Renal pelvis (tissue), 4 donors: ENCODE data around the gene CAGE1. TPM values are rescaled to one million over a fixed set of nuclear protein-coding genes. Genes with fewer than 3 reads are reported as not detected.
"Not testable (repeated sequence)": the region's sequence is repeated elsewhere in the genome, so short reads cannot be mapped to it uniquely, and the experiment has no call there.

ENCODE experiments used
- DNase-seq: peaks from one replicate; pipeline ENCODE4 v3.0.0-alpha.2; 2013
- polyA plus RNA-seq, 3 donors: library from polyadenylated mRNA; unstranded; fragments of 120-200 nt; gene quantifications; one replicate each; pipeline ENCODE4 v1.2.1, GENCODE V29; 2013; ENCODE audit not compliant: insufficient read length in 3 of 3

CAGE1 gene
- polyA plus RNA-seq, 3 donors: 0.06 to 0.12 (median 0.10) TPM

DNA sequence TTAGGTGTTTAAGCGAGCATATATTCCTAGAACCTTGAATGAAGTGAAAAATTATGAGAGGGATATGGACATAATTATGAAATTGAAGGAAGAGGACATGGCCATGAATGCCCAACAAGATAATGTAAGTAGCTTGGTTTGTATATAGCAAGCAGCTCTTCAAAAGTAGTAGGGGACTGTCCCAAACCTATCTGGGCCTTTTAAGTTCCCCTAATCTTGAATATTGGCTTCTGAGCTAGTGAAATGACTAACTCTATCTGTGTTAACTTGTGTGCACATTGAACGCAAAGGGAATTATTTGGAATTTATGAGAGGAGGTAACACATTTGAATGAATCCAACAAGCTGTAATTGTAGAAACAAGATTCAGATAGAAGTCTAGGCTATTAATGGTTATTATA lies 21.8 kb upstream of the CAGE1 start:
- no peak for DNase-seq

DNA sequence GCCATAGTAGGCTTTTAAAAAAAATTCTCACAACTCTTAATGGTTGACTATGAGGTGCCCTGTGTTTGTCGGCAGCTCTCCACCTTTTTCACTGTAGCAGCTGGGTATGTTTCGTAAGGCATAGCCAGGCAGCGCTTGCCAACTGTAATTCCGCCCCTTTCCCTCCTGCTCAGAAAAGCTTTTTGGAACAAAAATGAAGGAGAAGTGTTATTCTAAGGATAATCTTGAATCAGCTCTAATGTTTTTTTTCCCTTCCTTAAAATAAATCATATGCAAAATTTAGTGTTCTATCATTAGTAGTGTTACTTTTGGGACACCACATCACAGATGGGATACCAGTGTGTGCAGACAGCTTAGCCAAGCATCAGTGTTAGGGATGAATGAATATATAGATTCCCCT lies 21.3 kb upstream of the CAGE1 start:
- no peak for DNase-seq

DNA sequence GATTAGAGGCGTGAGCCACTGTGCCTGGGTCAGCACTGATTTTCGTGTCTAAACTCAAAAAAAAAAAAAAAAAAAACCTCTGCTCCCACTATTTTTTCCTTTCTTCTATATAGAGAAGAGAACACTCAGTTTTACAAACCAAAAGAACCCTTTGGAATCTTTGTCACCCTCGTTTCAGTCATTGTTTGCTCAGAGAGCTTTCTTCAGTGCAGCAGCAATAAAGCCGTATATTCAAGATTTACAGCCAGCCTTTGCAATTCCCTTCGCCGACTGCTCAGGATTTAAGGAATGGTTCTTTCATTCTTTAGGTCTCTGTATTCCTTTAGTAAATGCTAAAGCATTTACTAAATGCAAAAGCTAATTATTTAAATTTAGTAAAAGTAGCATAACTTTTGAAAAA lies 20.2 kb upstream of the CAGE1 start:
- DNase-seq: no peak

DNA sequence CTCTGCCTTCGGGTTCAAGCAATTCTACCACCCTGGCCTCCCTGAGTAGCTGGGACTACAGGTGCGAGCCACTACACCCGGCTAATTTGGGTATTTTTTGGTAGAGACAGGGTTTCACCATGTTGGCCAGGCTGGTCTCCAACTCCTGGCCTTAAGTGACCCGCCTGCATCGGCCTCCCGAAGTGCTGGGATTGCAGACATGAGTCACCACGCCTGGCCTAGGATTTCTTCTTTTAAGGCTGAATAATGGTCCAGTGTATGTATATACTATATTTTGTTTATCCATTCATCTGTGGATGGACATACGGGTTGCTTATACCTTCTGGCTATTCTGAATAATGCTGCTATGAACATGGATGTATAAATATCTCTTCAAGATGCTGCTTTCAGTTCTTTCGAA lies 17.2 kb upstream of the CAGE1 start:
- DNase-seq: no peak

DNA sequence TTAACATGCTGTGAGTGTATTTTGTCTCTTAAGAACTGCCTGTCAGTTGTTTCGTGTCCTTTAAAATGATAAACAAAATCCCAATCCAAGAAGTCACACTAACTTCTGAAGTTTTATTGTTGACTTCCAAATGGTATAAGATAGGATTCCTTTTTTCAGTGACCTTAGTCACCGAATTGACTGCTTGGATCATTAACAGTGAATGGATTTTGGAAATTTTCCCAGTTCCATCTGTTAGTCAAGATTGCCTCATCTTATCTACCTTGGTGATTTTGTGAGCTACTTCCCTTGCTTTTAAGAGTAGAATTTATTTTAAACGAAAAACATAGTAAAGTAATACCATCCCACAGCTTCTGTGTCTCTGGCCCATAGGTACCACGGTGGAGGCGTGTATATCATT lies 15.0 kb upstream of the CAGE1 start:
- DNase-seq: no peak

DNA sequence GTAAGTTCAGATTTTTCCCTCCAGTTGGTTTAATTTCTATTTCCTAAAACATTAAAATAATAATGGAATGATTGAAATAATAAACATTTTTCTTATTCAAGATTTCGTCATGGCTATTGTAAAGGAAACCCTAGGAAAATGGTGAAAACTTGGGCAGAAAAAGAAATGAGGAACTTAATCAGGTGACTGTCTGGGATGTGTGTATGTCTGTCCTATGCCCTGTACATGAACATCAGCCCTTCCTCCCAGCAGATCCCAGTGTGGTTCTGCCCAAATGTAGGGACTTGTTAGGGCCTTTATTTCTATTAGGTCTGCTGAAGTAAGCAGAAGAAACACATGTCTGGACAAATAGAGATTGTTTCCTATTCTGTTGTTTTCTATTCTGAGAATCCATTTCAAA lies 13.2 kb upstream of the CAGE1 start:
- DNase-seq: no peak

DNA sequence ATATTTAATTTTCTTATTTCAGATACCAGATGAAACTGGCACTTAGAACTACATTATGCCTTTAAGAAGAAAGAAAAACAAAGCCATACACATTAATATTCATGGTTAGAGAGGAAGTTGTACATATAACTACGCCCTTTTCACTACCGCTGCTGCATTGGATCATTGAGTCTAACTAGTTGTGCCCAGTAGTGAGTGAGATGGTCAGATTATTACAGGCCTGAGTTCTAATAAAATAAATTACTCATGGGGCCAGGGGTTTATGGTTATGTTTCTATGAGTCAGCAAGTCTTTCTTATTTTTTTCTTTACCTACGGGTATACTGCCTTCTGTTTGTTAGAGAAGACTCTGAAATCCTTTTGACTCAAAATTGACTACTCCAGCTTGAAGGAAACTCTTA lies 11.5 kb upstream of the CAGE1 start:
- no peak for DNase-seq

DNA sequence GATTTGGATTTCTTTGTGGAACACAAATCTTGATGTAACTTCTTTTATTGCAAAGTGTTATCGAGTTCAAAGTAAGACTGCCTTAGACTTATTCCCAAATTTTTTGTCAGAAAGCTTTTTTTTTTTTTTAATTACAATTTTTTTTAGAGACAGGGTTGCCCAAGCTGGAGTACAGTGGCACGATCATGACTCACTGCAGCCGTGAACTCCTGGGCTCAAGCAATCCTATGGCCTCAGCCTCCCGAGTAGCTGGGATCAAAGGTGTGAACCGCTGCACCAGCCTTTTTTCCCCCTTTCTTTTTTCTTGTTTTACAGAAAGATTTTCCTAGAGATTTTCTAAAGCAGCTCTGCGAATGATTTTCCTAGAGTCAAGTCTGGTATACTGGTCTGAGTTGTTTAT lies 2.9 kb upstream of the CAGE1 start:
- DNase-seq: no peak

DNA sequence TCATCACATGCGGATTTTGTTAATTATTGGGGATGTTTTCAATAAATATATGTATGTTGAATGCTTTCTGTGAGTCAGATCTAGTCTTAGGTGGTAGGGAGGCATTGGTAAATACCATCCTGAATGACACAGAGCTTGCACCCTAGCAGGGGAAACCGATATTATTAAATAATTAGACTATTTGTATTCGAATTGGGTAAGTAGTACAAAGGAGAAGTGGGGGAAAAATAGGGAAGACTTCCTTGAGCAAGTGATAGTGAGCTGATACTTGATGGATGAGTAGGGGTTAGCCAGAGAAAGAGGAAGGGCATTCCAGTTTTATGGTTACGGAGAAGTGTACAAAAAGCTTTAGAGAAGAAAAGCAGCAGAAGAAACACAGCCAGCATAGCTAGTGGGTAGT lies 1.6 kb upstream of the CAGE1 start:
- DNase-seq: no peak

DNA sequence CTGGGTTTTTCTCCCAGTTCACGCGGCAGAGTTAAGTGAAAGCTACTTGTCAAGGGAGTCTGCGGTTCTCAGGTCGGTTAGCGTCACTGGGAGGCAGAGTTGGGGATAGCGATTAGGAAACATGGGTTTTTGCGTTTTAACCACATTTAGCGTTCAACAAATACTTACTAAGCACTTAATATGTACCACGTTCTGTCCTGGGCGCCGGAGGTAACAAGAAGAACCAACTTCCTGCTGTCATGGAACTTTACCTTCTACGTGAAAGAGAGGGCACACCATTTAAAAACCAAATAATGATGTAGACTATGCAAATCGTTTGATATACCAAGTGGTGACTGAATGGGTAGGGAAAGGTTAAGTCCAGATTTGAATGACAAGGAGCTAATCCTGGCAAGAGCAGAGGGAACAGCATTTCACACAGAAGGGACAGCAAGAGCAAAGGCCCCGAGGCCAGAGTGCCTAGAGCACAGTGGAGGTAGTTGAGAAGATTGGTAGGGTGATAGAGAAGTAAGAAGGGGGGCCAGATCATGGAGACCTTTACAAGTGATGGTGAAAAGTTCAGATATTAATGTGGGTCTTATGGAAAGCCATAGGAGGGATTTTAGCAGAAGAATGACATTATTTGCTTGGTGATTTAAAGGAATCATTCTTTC lies 810 bp upstream of the CAGE1 start:
- no peak for DNase-seq

DNA sequence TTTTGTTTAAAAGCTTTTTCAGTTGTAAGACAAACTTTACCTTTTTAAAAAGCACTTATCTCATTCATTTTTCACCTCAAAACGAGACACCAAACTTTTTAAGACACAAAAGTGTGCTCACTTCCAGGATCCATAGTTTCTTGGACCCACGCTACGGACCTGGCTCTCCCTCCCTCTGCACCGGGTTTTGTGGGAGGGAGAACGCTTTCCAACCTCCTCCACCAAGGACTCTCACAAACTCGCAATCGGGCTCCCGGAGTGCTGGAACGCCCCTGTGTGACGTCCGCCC lies 436 bp downstream of the CAGE1 start:
- DNase-seq: no peak

DNA sequence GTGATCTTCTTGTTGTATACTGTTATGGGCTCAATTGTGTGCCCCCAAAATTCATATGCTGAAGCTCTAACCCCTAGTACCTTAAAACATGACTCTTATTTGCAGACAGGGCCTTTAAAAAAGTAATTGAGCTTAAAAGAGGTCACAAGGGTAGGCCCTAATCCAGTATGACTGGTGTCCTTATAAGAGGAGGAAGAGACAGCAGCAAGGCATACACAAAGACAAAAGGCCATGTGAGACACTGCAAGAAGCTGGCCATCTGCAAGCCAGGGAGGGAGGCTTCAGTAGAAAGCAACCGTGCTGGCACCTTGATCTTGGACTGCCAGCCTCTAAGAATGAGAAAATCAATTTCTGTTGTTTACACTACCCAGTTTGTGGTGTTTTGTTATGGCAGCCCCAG lies 8.4 kb downstream of the CAGE1 start:
- DNase-seq: no peak

DNA sequence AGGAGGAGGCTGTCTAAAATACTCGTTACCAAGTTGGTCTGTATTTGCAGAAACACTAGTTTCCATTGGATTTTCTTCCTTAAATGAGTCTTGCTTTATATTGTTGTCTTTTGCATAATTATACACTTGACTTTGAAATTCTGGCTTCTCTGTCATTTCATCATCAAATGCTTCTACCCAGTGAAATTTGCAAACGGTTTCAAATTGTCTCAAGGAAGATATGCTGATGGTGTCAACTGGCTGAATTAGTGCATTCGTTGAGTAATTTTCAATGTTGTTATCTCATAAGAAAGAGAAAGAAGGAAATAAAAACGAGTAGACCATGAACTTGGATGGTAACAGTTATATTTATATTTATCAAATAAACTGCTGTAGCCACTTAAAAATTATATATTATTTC lies 10.8 kb downstream of the CAGE1 start:
- no peak for DNase-seq

DNA sequence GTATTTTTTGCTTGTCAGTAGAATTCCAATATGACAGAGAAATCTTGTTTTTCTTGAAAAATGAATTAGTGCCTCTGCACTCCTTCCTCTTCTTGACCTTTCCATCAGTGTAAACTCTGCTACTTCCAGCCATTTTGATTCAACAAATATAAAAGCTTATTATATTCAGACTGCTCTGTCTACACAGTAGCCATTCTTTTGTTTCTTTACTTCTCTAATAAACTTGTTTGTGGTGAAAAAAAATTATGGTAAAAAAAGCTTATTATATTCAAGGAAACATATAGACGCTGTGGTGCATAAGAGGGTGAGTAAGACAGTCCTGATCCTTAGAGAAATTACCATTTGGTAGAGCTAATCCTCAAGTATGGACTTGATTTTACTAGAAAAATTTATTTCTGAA lies 11.6 kb downstream of the CAGE1 start:
- DNase-seq: no peak

DNA sequence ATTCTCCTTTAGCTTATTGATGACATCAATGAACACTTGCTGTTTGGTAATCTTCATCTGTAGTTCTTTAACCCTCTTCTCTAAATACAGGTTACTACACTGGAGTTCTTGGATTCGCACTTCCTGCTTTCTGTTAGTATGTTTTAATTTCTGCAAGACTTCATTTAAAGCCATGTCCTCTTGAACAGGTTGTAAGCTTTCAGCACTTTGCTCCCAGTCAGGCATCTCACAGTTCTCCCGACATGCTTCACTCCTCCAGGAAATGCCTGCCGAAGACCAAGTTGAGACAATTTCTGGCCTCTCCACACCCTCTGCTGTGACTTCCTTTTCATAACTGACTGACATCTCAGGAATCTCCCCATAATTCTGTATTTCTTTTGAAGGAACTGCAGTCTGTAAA lies 15.8 kb downstream of the CAGE1 start:
- no peak for DNase-seq

DNA sequence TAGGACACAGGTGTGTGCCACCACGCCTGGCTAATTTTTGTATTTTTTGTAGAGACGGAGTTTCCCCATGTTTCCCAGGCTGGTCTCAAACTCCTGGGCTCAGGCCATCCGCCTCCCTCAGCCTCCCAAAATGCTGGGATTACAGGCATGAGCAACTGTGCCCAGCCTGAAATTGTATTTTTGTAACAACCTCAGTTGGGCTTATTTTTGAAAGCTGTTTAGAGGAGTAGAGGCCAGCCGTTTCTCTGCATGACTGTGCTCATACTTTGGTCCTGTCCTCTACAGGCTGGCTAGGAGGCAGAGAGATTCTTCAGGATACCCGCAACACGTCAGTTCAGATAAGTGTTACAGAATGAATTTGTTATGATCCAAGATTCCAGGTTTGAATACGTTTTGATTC lies 22.1 kb downstream of the CAGE1 start:
- no peak for DNase-seq

DNA sequence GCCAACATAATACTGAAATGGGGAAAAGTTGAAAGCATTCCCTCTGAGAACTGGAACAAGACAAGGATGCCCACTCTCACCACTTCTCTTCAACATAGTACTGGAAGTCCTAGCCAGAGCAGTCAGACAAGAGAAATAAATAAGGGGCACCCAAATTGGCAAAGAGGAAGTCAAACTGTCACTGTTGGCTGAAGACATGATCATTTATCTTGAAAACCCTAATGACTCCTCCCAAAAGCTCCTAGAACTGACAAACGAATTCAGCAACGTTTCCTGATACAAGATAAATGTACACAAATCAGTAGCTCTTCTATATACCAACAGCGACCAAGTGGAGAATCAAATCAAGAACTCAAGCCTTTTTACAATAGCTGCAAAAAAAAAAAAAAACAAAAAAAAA lies 37.6 kb downstream of the CAGE1 start:
- not testable (repeated sequence) for DNase-seq

DNA sequence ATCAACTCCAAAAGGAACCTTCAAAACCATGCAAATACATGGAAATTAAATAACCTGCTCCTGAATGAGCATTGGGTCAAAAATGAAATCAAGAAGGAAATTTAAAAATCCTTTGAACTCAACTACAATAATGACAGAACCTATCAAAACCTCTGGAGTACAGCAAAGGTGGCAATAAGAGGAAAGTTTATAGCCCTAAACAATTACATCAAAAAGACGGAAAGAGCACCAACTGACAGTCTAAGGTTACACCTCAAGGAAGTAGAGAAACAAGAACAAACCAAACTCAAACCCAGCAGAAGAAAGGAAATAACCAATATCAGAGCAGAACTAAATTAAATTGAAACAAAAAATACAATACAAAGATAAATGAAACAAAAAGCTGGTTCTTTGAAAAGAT lies 39.0 kb downstream of the CAGE1 start:
- not testable (repeated sequence) for DNase-seq

DNA sequence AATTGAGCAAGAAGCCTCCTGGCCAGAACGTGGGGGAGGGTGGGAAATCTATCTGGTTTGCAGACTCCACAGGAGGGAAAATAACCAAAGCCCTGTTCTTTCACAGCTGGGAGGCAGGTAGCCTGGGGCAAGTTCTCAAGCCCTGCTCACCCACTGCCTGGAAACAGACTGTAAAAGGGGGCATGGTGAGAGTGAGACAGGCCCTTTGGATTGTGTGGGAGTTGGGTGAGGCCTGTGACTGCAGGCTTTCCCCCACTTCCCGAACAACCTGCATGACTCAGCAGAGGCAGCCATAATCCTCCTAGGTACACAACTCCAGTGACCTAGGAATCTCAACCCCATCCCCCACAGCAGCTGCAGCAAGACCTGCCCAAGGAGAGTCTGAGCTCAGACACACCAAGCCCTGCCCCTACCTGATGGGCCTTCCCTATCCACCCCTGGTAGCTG lies 42.0 kb downstream of the CAGE1 start:
- DNase-seq: not testable (repeated sequence)

DNA sequence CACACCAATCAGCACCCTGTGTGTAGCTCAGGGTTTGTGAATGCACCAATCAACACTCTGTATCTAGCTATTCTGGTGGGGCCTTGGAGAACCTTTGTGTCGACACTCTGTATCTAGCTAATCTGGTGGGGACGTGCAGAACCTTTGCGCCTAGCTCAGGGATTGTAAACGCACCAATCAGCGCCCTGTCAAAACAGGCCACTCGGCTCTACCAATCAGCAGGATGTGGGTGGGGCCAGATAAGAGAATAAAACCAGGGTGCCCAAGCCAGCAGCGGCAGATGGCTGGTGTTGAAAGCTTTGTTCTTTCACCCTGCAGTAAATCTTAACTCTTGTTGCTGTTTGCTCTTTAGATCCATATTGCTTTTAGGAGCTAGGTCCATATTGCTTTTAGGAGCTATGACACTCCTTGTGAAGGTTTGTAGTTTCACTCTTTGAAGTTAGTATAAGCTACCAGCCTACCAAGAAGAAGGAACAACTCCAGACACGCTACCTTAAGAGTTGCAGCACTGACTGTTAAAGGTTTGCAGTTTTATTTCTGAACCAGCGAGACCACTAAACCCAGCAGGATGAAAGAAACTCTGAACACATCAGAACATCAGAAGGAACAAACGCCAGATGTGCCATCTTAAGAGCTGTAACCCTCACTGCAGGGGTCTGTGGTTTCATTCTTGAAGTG lies 44.6 kb downstream of the CAGE1 start:
- DNase-seq: not testable (repeated sequence)

DNA sequence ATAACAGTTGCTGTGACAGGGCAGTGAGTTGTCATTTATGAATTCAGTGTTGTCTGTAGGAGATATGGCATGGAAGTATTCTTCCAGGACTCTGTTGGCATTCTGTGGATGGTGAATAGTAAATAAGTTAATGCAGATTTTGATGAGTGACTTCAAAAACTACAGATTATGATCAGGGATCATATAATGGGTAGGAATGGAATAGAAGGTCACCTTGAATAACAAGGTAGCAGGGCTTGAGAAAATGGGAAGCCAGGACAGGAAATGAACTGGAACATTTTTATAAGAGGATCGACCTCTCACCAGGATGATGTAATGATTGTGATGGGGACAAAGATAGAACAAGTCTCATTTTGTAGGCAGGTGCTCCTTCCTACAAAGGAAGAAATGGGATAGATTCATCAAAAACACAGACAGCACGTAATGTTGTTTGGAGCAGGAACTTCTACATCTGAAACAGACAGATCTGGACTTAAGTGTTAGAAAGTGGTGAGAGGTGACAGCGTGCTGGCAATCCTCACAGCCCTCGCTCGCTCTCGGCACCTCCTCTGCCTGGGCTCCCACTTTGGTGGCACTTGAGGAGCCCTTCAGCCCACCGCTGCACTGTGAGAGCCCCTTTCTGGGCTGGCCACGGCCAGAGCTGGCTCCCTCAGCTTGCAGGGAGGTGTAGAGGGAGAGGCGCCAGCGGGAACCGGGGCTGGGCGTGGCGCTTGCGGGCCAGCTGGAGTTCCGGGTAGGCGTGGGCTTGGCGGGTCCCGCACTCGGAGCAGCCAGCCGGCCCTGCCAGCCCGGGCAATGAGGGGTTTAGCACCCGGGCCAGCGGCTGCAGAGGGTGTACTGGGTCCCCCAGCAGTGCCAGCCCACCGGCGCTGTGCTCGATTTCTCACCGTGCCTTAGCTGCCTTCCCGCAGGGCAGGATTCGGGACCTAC lies 45.7 kb downstream of the CAGE1 start:
- DNase-seq: no peak

DNA sequence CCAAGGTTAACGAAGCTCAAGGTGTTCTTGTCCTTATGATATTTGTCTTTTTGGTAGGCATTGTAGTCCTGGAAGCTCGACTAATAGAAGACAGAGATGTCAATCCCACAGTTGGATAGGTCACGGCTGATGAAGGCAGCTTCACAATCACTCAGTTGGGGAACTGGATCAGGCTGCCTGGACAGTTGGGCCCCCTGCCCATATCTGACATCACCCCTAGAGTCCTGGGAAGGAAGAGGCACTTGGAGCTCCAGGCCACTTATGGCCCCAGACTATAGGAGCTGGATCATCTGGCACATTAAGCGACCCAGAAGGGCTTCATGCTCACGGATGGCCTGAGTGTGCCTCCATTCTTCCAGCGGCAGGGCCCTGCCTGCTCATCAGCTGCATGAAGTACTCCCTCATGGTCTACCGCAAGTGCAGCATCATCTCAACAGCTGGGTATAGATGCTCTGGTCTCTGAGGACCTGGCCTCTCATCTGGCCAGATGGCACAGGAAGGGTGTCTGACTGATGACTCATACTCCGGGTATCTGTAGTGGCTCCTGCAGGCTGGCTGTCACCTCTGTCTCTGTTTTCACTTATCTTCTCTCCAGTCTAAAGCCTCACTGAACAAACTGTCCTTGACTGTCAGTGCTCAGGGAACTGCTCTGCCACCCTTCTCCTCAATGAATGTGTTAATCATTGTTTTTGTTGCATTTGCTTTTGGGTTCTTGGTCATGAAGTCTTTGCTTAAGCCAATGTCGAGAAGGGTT lies 47.4 kb downstream of the CAGE1 start:
- no peak for DNase-seq
